HG03108 (cell line): Measurements from ENCODE around the gene CHRNB2.

Experiments
- ATAC-seq: cut with Tn5 transposase; IDR thresholded peaks from one replicate; pipeline ENCODE4 v1.9.1; 2021; ENCODE audit warnings: moderate library complexity; ENCODE audit not compliant: unreplicated experiment

The CHRNB2 gene

DNA sequence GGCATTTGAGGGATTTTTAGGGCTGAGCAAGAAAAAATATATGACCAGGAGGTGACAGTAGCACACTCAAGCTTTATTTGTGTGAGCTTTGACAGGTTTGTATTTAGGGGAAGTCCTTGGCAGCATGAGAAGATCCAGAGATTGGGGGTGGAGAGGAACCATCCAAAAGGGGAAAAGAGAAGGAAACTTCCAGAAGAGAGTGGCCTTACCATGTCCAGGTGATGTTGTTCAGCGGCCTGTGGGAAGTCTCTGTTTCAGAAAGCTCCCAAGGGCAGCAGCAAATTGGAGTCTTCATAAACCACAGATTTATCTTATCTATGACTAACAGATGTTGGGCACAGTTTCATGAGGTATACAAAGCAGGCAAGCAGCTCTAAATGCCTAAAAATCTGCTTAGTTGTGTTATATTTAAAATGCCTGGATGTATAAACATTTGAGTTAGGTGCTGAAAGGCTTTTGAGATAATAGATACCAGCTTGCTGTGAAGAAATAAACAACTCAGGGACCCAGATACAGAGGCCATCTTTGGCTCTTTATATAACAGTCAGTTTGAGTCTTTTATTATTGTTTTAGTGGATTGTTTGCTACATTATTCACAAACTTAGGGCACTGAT lies 61.6 kb downstream of the CHRNB2 start:
- no peak for ATAC-seq
